Measurements from ENCODE around the gene GLA.

The GLA gene

DNA sequence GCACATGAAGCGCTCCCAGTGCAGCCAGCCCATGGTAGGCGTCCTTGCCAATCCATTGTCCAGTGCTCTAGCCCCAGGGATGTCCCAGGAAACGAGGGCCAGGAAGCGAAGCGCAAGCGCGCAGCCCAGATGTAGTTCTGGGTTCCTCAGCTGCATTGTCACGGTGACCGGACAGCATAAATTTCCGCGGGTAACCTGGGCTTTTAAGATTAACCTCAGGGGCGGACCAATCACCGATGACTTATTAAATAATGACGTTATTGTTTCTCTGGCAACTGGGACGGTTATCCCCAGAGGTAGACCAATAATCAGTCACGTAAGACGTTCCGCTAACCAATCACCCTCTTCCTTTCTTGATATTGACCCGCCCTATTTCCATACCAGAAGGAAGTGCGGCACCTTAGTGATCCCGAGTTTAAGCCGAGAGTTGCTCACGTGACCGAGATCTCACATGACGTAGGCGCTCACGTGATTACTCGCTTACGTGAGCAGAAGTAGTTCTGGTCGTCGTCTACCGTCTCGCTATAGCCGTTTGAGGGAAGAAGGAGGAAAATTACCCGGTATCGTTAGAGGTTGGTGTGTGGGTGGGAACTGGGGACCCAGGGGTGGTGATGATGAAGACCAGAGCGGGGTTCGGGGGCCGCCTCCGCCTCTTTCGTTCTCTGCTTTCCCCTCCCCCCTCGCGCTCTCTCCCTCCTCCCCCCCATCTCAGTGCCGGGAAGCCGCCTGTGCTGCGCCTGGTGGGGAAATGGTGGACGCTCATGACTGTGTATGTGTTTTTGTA lies at the start of gene GLA, which contains the start of gene HNRNPH2:
TSS of gene GLA (minus strand) at position 178 of the 784 bp plus-strand sequence. CDS start at position 156, 22 bp downstream.
TSS of gene HNRNPH2 (plus strand) at position 475 of the 784 bp plus-strand sequence. CDS start 3,767 bp downstream, outside the sequence.
- DNase-seq: peak; percentile 78

DNA sequence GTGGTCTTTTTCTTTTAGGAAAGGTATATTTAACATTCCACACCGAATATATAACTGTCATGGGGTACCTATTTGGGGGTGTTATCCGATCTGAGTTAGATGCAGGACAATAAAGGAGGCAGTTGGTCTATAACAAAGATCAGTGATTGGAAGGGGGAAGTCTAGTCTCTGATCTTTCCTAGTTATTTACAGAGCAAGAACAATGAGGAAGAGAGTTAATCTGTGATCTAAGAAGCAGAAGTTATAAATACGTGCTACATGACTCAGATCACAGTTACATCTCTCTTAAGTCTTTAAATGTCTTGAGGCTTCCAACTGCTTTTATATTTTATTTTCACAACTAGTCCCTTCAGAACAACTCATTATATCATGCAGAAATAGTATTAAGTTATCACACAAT lies 44.3 kb upstream of the GLA start:
- no peak for DNase-seq

DNA sequence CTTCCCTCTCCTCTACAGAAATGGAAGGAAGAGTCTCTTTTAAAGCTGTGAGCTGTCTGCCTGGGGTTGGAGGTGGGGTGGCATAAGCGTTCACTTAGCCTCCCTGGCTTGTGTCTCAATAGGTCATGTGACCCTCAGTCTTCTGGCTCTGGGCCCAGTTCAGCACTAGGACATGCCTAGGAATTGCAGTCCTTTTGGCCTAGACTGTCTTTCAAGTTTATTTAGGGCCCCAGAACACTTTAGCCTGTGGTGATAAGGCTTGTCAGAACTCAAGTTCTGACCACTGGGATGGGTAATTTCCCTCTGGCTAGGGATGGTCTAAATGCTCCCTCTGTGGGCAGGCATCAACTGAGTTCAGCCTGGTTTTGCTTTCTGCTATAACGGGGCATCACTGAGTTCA lies 43.2 kb upstream of the GLA start:
- no peak for DNase-seq

DNA sequence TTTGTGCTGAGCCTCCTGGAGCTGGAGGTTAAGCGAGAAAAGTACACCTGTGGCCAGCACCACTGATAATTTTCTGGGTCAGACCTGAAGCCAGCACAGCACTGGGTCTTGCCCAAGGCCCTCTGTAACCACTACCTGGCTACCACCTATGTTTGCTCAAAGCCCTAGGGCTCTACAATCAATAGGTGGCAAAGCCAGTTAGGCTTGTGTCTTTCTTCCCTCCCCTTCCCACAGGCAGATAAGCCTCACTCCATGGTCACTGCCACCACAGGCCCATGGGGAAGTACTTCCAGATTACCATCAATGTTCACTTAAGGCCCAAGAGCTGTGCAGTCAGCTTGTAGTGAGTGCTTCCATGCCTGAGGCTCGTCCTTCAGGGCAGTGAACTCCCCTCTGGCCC lies 42.4 kb upstream of the GLA start:
- no peak for DNase-seq

DNA sequence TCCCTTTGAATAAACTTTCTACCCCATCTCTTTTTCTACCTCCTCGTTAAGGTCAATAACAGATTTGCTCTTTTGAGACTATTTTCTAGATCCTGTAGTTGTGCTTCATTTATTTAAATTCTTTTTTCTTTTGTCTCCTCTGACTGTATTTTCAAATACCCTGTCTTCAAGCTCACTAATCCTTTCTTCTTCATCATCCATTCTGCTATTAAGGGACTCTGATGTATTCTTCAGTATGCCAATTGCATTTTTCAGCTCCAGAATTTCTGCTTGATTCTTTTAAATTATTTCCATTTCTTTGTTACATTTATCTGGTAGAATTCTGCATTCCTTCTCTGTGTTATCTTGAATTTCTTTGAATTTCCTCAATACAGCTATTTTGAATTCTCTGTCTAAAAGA lies 41.6 kb upstream of the GLA start:
- no peak for DNase-seq

DNA sequence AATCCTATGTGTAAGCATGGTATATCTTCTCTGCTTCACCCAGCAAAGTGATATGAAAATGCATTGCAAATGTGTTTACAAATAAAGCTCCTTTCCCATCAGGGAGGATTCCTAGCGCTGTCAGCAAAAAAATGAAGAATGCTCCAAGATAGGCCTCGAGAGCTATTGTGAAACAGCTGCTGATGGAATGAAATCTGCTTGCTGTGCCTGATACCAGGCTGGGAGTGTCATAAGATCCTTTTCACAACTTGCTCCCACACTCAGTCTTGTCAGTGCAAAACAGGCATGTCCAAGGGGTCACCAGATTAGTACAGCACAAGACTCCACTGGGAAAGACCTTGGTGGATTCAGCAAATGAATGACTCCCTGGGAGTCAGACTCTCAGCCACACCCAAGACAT lies 34.4 kb upstream of the GLA start:
- DNase-seq: no peak

DNA sequence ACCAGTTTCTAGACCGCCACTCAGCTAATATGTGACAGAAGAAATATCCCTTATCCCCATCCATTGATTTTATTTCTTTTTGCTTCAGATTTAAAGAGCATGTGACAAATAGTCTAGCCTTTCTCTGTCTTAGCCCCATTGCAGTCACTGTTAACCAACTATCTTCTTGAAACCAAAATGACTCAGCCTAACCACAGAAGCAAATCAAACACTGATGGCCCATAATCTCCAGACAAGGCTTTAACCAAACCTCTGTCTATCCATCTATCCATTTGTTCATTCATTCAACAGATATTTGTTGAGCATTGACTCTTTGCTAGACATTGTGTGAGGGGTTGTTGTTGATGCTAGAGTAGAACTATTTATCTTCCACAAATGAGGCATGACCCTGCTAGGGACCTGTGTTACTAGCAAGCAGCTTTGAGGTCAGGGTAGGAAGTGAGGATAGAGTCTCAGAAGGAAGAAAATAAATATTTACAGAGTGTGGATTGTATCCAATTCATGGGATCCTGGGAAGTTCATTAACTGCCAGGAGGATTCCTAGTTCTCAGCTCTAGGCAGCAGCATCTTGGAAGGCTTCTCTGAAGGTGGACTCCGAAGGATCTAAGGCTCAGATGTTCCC lies 22.8 kb upstream of the GLA start:
- DNase-seq: no peak

DNA sequence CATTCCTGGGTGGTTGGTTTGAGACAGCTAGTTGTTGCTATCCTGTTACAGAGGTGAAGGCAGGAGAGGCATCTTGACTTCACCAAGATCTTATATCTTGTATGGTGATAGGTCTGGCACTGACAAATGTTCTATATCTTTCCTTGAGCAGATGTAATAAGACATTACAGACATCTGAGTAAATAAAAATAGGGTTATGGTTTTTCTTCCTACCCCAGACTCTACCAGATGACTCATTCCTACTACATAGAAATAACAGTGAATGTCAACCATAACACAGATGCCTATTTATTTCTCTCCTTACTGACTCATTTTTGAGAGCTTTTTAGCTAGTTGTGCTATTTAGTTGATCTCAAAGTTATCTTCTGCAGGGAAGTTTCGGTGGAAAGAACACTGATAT lies 22.2 kb upstream of the GLA start:
- no peak for DNase-seq

DNA sequence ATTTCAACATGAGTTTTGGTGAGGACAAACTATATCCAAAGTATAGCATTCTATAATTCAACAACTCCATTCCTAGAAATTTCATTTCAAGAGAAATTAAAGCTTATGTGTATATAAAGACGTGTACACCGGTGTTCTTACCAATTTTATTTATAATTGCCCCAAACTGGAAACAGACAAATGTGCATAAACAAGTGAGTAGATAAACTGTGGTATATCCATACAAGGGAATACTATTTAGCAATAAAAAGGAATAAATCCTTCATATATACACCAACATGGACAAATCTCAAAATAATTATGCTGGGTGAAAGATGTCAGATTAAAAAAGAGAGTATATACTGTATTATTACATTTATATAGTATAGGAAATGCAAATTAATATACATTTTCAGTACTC lies 20.2 kb upstream of the GLA start:
- no peak for DNase-seq

DNA sequence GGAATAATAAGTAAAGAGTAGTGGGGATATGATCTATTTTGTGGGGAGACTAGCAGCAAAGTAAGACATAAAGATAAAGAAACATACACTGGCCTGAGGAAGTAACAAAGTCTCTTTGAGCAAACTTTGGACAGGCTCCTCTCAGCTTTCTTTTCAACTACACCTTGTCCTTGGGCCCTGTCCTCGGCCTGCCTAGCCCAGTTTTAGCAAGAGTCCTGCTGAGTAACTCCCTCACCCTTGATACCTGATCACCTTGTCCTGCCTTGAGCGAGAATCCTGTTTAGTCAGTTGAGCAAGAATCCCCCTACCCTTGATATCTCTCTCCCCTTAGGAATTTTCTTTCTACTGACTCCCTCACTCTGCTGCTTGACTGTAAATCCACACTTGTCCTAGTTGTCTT lies 11.8 kb upstream of the GLA start:
- no peak for DNase-seq

DNA sequence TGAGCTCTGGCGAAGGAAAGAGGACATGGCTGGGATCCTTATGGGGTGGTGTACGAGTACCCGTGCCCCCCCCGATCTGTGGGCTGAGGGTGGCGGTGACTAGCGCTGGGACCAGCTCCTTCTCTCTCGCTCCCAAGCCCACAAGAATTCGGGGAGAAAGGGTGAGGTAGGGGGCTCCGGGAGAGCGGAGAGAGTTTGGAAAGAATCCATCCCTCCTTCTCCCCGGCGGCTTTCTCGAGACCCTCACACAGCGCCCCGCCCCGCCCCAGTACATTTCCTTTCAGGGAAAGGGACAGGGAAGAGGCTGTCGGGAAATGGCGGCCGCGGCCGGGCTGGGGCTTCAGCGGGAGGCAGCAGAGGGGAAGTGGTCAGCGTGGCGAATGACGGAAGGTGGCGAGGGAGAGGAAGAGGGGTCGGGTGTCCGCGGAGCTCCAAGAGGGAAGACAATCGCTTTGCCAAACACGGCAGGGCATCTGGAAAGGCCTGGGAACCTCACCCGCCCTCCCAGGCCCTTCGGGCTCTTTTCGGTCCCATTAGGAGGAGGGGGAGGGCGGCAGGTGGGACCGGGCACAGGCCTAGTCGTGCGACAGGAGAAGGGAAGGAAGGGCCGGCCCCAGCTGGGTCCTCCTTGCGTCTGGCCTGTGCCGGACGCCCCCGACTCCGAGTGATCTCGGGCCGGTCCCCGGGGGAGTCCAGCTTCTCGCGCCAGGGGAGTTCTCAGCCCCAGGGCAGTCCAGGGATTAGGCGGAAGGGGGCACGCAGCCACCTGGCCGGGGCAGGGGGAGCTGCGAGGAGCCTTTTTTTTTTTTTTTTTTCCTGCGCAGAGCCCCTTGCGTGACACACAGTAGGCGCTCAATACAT lies 10.5 kb upstream of the GLA start:
- DNase-seq: peak; percentile 19

DNA sequence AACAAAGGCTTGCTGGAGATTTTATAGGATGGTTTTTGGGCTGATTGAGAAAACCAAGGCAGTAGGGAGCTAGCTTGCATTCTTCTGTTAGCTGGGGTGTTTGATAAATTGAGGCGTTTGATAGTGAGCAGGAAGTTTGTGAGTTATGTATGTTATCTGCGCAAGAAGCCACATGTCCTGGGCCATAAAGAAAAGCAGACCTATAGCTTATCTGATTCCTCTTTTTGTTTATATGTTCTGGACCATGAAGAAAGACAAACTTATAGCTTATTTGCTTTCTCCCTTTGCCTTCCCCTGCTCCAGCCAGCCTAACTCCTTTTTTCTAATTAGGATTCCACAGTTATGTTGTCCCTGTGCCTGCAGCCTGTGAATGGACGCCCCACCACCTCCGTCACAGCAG lies 9.5 kb upstream of the GLA start:
- DNase-seq: no peak

DNA sequence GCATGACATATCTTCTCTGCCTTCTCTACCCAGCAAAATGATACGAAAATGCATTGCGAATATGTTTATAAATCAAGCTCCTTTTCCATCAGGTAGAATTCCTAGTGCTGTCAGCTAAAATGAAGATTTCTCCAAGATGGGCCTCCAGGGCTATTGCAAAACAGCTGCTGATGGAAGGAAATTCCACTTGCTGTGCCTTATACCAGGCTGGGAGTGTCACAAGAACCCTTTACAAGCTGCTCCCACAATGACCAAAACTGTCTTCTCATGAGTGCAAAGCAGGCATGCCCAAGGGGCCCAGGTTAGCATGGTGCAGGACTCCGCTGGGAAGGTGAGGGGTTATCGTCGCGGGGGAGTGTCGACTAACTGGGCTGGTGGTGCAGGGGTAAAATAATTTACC lies 9.0 kb upstream of the GLA start:
- DNase-seq: no peak

DNA sequence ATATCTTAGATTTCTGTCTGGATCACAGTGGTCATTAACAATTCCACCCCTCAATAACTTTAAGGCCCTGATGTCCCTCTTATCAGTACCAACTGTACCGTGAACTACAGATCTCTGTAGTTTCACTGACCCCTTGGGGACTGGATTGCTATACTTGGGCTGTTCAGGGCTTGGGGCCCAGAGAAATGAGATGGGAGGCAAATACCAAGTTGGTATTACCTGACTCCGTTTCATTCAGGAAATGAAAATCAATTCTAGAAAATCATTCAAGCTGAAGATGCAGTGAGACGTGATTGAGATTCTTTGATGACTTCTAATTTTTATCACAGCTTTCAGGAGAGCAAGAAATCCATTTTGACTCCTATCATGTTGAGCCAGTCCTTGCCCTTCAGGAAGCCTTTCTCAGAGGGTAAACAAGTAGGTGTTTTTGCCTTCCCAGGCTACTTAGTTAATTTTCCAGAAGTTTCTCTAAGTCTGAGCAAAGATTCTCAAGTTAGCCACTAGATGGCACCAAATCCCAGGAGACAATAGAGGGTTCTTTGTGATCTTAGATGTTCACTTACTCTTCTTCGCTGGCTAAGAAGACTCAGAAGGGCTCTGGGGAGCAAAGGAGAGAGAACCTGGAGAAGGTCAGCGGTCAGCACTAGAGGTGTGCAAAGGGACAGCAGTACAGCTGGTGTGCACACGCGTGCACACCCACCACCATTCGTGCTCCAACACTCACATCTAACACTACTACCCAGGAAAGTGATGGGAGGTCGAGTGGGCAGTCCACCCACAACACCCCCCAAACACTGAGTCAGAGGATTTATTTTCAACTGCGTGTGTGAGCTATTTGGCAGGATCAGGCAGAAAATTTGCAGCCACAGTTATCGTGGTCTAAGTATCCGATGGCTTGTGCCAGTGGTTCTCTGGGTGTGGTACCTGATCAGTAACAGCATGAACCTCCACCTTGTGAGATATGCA lies 7.7 kb upstream of the GLA start:
- no peak for DNase-seq

DNA sequence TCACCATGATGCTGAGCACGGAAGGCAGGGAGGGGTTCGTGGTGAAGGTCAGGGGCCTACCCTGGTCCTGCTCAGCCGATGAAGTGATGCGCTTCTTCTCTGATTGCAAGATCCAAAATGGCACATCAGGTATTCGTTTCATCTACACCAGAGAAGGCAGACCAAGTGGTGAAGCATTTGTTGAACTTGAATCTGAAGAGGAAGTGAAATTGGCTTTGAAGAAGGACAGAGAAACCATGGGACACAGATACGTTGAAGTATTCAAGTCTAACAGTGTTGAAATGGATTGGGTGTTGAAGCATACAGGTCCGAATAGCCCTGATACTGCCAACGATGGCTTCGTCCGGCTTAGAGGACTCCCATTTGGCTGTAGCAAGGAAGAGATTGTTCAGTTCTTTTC lies 4.3 kb upstream of the GLA start:
- DNase-seq: no peak

DNA sequence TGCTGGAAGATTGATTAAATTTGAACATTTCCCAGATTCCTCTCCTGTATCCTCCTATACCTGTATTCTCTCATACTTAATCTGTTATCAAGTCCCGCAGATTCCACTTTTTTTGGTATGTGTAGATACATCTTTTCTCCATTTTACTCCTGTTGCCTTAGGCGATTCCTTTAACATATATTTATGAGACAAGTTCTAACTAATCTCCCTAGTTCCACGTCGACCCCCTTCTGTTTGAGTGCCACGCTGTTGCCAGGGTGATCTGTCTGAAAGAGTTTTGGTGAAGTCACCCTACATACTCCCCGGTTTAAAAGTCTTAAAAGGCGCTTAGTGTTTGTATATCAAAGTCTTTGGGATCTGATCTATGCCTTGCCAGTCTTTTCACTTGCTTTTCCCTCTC lies 2.7 kb upstream of the GLA start:
- no peak for DNase-seq

DNA sequence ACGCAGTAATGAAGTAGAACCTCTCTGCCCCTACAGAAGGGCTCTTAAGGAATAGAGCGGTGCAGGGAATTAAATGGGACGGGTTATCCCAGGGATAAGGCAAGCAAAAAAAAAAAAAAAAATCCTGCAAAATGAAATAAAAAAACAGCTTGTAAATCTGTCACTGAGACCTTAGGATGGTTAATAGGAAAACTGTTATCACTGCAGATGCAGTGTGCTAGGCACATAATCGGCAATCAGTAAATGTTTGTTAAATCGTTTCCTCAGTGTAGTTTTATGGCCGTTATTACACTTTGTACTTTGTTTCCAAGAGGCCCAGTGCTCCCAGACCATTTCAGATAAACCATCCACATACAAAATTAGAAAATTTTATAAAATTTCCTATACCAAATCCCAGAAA lies 1.3 kb upstream of the GLA start:
- DNase-seq: no peak

DNA sequence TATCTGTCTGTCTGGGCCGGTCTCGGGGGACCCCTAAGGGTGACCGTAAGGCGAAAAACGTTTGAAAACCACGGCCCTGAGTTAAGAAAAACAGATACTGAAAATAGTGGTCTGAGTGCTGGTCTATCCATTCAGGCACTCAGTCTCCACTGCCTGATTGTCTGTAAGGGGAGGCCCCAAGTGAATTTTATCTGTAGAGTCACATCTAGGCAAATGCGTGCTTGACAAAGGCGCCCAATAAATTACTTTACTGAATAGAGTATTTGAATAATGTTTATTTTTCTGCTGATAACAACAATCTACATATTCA lies 762 bp upstream of the GLA start:
- no peak for DNase-seq

DNA sequence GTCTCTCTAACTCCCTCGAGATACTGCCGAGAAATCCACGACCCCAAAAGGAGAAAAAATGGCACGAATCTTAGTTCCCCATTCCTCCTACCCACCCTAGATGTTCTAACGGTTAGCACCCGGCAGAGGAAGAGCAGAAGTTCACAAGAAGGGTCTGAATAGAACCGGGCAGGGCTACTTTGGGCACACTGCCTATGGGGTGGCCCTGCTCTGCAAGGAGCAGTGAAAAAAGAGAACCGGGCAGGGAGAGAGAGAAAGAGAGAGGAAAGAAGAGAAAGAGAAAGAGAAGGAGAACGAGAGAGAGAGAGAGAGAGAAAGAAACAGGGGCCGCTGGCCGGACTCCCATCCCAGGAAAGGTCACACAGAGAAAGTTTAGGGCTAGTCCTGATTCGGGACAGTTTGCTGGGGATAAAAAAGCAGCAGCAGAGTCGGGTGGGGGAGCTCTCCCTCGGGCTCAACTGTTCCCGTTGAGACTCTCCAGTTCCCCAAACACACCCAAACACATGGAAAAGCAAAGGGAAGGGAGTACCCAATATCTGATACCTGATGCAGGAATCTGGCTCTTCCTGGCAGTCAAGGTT lies 468 bp downstream of the GLA start:
- DNase-seq: no peak

DNA sequence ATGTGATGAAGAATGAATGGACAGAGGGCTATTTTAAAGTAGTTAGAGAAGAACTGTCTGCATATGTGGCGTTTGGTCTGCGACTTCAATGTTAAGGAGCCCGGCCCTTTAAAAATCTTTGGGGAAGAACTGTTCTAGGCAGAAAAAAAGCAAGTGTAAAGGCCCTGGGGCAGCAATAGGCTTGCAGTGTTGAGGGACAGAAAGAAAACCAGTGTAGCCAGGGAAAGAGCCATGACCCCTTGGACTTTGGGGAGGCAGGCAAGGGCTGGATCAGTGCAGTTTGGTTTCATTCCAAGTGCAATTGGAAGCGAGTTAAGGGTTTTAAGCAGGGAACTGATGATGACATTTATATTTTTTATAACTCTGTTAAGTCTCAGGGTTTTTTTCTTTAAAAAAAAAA lies 7.9 kb downstream of the GLA start:
- DNase-seq: no peak

DNA sequence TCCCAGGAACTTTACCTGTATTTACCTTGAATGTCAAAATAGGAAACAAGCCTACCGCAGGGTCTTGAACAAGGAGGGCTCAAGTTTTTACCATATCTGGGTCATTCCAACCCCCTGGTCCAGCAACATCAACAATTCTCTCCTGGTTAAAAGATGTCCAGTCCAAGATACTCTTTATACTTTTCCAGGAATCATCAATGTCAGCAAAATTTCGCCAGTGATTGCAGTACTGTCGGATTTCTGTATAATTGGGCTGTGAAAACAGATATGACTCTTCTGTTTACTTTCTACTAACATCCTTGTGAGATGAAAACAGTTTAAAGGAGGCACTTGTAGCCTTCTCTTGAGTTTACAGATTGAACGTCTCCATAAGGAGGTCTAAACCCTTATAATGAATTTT lies 9.0 kb downstream of the GLA start:
- no peak for DNase-seq

DNA sequence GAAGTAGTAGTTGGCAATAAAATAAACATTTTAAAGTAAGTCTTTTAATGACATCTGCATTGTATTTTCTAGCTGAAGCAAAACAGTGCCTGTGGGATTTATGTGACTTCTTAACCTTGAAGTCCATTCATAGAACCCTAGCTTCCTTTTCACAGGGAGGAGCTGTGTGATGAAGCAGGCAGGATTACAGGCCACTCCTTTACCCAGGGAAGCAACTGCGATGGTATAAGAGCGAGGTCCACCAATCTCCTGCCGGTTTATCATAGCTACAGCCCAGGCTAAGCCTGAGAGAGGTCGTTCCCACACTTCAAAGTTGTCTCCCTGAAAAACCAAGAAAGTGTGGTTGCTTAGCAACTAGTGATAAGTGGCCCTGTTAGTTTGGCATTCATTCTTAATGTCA lies 9.9 kb downstream of the GLA start:
- no peak for DNase-seq

Data from activated effector memory CD4-positive, alpha-beta T cell treated with Interleukin-2 at 50 U/mL for 16 hours (primary cell).